Vagina (tissue), 2 donors: Measurements from ENCODE around the gene ANO1.

ENCODE experiments used
- CTCF ChIP-seq, 3 experiments: fragments of 450-650 bp in 2 of 3; fragments of 200-600 bp in 1 of 3; sonication (generic) in 1 of 3; IDR thresholded peaks; one replicate each; pipeline ENCODE4 v1.5.1; 2017 to 2019; ENCODE audit warnings: antibody characterized with exemption in 3 of 3, mild to moderate bottlenecking in 2 of 3, moderate library complexity in 2 of 3
- POLR2A ChIP-seq, 2 donors: fragments of 450-650 bp; IDR thresholded peaks; one replicate each; pipeline ENCODE4 v1.6.1; 2017; ENCODE audit warnings: antibody characterized with exemption in 2 of 2, mild to moderate bottlenecking in 2 of 2, moderate library complexity in 2 of 2
- POLR2AphosphoS5 ChIP-seq, 2 donors: sonication (generic); formaldehyde crosslinking; IDR thresholded peaks; one replicate each; pipeline ENCODE4 v1.9.0; 2017; ENCODE audit warnings: antibody characterized with exemption in 2 of 2, mild to moderate bottlenecking in 2 of 2, low read depth in 1 of 2; ENCODE audit not compliant: insufficient read depth in 1 of 2

DNA sequence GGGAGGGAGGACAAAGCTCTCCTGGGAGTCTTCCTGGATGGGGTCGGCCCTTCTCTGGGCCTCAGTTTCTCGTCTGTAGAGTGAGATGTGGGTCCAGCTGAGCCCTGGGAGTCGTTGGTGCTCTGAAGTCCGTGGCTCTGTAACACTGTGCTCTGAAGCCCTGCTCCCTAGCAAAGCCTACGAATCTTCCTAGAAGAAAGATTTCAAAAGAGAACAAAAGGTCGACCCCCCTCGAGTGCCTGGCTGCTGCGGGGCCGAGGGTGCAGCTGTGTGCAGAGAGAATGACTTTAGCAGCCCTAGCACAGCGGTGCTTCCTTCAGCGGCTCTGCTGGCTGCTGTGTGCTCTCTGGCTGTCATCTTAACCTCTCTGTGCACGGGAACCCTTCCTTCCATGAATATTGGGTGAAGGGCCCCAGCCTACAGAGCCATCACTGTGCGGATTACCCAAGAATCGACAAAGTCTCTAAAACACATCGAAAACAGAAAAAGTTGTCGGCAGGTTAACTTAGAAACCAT, 10.7 kb downstream of the ANO1 start:
- TF ChIP-seq POLR2A (IDR thresholded peaks at IDR 0.05) (no peak), CTCF (IDR thresholded peaks at IDR 0.05) (no peak), POLR2AphosphoS5 (IDR thresholded peaks at IDR 0.05; ENCODE audit: insufficient read depth in 1 of 2, low read depth in 1 of 2) (no peak)
